HEK293 (cell line): Measurements from ENCODE around the gene FBXL15.

ENCODE experiments used
- HOXA7 ChIP-seq: sonication (generic); formaldehyde crosslinking; IDR thresholded peaks from 2 replicates; pipeline ENCODE4 v1.8.1; 2022; ENCODE audit warnings: missing genetic modification reagents, borderline replicate concordance
- KLF16 ChIP-seq: fragments of 450-650 bp; formaldehyde crosslinking; IDR thresholded peaks from 2 replicates; pipeline ENCODE4 v1.5.1; 2017; ENCODE audit warnings: missing biosample characterization, missing genetic modification characterization
- RBAK ChIP-seq: fragments of 450-650 bp; formaldehyde crosslinking; IDR thresholded peaks from 2 replicates; pipeline ENCODE4 v1.5.1; 2016; ENCODE audit warnings: missing biosample characterization, missing genetic modification characterization
- SP2 ChIP-seq: fragments of 450-650 bp; formaldehyde crosslinking; IDR thresholded peaks from 2 replicates; pipeline ENCODE4 v1.5.1; 2016; ENCODE audit warnings: missing biosample characterization, missing genetic modification characterization
- ZBTB1 ChIP-seq: fragments of 450-650 bp; formaldehyde crosslinking; IDR thresholded peaks from 2 replicates; pipeline ENCODE4 v1.5.1; 2016; ENCODE audit warnings: missing biosample characterization, missing genetic modification characterization
- ZBTB17 ChIP-seq: fragments of 450-650 bp; formaldehyde crosslinking; IDR thresholded peaks from 2 replicates; pipeline ENCODE4 v1.5.1; 2016; ENCODE audit warnings: missing biosample characterization, missing genetic modification characterization
- ZFP3 ChIP-seq: fragments of 450-650 bp; formaldehyde crosslinking; IDR thresholded peaks from 2 replicates; pipeline ENCODE4 v1.5.1; 2016; ENCODE audit warnings: low read depth, missing biosample characterization, missing genetic modification characterization
- ZFP37 ChIP-seq: fragments of 450-650 bp; formaldehyde crosslinking; IDR thresholded peaks from 2 replicates; pipeline ENCODE4 v1.5.1; 2016; ENCODE audit warnings: missing biosample characterization, missing genetic modification characterization
- ZNF10 ChIP-seq: fragments of 450-650 bp; formaldehyde crosslinking; IDR thresholded peaks from 2 replicates; pipeline ENCODE4 v1.5.1; 2017; ENCODE audit warnings: missing biosample characterization, missing genetic modification characterization
- ZNF174 ChIP-seq: fragments of 450-650 bp; formaldehyde crosslinking; IDR thresholded peaks from 2 replicates; pipeline ENCODE4 v1.5.0; 2017; ENCODE audit warnings: missing biosample characterization, mild to moderate bottlenecking, missing genetic modification characterization
- ZNF23 ChIP-seq: fragments of 450-650 bp; formaldehyde crosslinking; IDR thresholded peaks from 2 replicates; pipeline ENCODE4 v1.5.1; 2016; ENCODE audit warnings: missing biosample characterization, missing genetic modification characterization, borderline replicate concordance
- ZNF292 ChIP-seq: fragments of 450-650 bp; formaldehyde crosslinking; IDR thresholded peaks from 2 replicates; pipeline ENCODE4 v1.5.1; 2016; ENCODE audit warnings: low read depth, missing biosample characterization, missing genetic modification characterization, borderline replicate concordance
- ZNF324 ChIP-seq: fragments of 450-650 bp; formaldehyde crosslinking; IDR thresholded peaks from 2 replicates; pipeline ENCODE4 v1.5.1; 2016; ENCODE audit warnings: missing biosample characterization, missing genetic modification characterization
- ZNF366 ChIP-seq: fragments of 450-650 bp; formaldehyde crosslinking; conservative IDR thresholded peaks from 2 replicates; pipeline ENCODE4 v1.5.1; 2016; ENCODE audit warnings: missing biosample characterization, missing genetic modification characterization
- ZNF391 ChIP-seq: fragments of 450-650 bp; formaldehyde crosslinking; IDR thresholded peaks from 2 replicates; pipeline ENCODE4 v1.5.1; 2016; ENCODE audit warnings: low read depth, missing biosample characterization, missing genetic modification characterization, borderline replicate concordance
- ZNF555 ChIP-seq: fragments of 450-650 bp; formaldehyde crosslinking; conservative IDR thresholded peaks from 2 replicates; pipeline ENCODE4 v1.5.1; 2017; ENCODE audit warnings: missing biosample characterization, mild to moderate bottlenecking, missing genetic modification characterization, inconsistent platforms
- ZNF558 ChIP-seq: fragments of 450-650 bp; formaldehyde crosslinking; IDR thresholded peaks from 2 replicates; pipeline ENCODE4 v1.5.1; 2016; ENCODE audit warnings: missing biosample characterization, missing genetic modification characterization
- ZNF561 ChIP-seq: fragments of 450-650 bp; IDR thresholded peaks from 2 replicates; pipeline ENCODE4 v1.5.1; 2018; ENCODE audit warnings: missing biosample characterization, missing genetic modification characterization, borderline replicate concordance
- ZNF654 ChIP-seq: fragments of 450-650 bp; formaldehyde crosslinking; IDR thresholded peaks from 2 replicates; pipeline ENCODE4 v1.5.1; 2016; ENCODE audit warnings: low read depth, missing biosample characterization, missing genetic modification characterization
- ZNF670 ChIP-seq: fragments of 450-650 bp; formaldehyde crosslinking; IDR thresholded peaks from 2 replicates; pipeline ENCODE4 v1.5.1; 2016; ENCODE audit warnings: missing biosample characterization, missing genetic modification characterization, low read depth
- ZNF701 ChIP-seq: fragments of 450-650 bp; formaldehyde crosslinking; IDR thresholded peaks from 2 replicates; pipeline ENCODE4 v1.5.1; 2016; ENCODE audit warnings: missing biosample characterization, missing genetic modification characterization
- ZNF707 ChIP-seq: fragments of 450-650 bp; formaldehyde crosslinking; IDR thresholded peaks from 2 replicates; pipeline ENCODE4 v1.5.1; 2016; ENCODE audit warnings: missing biosample characterization, missing genetic modification characterization
- ZNF747 ChIP-seq: fragments of 450-650 bp; formaldehyde crosslinking; IDR thresholded peaks from 2 replicates; pipeline ENCODE4 v1.5.1; 2016; ENCODE audit warnings: missing biosample characterization, missing genetic modification characterization
- ZNF776 ChIP-seq: fragments of 450-650 bp; formaldehyde crosslinking; IDR thresholded peaks from 2 replicates; pipeline ENCODE4 v1.5.0; 2017; ENCODE audit warnings: missing biosample characterization, missing genetic modification characterization, borderline replicate concordance
- ZNF785 ChIP-seq: fragments of 450-650 bp; formaldehyde crosslinking; IDR thresholded peaks from 2 replicates; pipeline ENCODE4 v1.5.1; 2016; ENCODE audit warnings: missing biosample characterization, missing genetic modification characterization
- TF ChIP-seq, protein P1 (sequence below): fragments of 450-650 bp; formaldehyde crosslinking; conservative IDR thresholded peaks from 2 replicates; pipeline ENCODE4 v1.5.1; 2016; ENCODE audit warnings: low read depth, missing biosample characterization, missing genetic modification characterization
- TF ChIP-seq, protein P2 (sequence below): fragments of 450-650 bp; formaldehyde crosslinking; IDR thresholded peaks from 2 replicates; pipeline ENCODE4 v1.5.1; 2016; ENCODE audit warnings: missing biosample characterization, missing genetic modification characterization, low read depth
- TF ChIP-seq, protein P3 (sequence below): fragments of 450-650 bp; formaldehyde crosslinking; IDR thresholded peaks from 2 replicates; pipeline ENCODE4; 2016; ENCODE audit warnings: missing biosample characterization, missing genetic modification characterization
- TF ChIP-seq, protein P4 (sequence below): fragments of 450-650 bp; formaldehyde crosslinking; IDR thresholded peaks from 2 replicates; pipeline ENCODE4 v1.5.1; 2016; ENCODE audit warnings: missing biosample characterization, missing genetic modification characterization
- TF ChIP-seq, protein P5 (sequence below): fragments of 450-650 bp; formaldehyde crosslinking; IDR thresholded peaks from 2 replicates; pipeline ENCODE4 v1.5.1; 2016; ENCODE audit warnings: missing biosample characterization, missing genetic modification characterization

The FBXL15 gene

DNA sequence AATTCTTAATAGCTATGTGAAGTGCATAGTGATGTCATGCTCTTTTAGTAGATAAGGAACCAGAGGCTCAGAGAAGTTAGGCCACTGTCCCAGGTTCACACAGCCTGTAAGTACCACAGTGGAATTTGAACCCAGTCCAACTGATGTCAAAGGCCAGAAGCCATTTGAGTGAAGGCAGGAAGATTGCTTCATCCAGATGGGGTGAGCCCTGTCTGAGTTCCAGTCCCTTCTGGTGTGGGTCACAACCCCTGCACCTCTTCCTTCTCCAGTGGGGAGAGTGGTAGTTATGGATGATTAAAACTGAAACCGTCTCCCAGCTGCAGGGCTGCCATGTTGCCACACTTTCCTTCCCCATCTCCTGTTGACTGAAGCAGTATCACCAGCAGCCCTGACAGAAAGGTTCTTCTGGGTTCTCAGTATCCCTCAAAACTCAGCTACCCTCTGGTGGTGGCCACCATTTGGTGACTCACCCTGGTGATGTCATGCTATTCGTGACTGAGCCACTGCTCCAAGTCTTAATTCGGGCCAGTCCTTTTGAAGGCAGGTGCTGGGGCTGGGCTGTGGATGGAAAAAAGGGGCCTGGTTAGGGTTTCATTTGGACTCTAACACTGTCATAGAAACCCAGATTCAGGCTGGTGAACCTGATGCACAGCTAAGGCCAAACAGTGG is 32.2 kb downstream of the FBXL15 start (continued):
- no peak for TF ChIP-seq ZBTB1
- TF ChIP-seq, protein P1, sequence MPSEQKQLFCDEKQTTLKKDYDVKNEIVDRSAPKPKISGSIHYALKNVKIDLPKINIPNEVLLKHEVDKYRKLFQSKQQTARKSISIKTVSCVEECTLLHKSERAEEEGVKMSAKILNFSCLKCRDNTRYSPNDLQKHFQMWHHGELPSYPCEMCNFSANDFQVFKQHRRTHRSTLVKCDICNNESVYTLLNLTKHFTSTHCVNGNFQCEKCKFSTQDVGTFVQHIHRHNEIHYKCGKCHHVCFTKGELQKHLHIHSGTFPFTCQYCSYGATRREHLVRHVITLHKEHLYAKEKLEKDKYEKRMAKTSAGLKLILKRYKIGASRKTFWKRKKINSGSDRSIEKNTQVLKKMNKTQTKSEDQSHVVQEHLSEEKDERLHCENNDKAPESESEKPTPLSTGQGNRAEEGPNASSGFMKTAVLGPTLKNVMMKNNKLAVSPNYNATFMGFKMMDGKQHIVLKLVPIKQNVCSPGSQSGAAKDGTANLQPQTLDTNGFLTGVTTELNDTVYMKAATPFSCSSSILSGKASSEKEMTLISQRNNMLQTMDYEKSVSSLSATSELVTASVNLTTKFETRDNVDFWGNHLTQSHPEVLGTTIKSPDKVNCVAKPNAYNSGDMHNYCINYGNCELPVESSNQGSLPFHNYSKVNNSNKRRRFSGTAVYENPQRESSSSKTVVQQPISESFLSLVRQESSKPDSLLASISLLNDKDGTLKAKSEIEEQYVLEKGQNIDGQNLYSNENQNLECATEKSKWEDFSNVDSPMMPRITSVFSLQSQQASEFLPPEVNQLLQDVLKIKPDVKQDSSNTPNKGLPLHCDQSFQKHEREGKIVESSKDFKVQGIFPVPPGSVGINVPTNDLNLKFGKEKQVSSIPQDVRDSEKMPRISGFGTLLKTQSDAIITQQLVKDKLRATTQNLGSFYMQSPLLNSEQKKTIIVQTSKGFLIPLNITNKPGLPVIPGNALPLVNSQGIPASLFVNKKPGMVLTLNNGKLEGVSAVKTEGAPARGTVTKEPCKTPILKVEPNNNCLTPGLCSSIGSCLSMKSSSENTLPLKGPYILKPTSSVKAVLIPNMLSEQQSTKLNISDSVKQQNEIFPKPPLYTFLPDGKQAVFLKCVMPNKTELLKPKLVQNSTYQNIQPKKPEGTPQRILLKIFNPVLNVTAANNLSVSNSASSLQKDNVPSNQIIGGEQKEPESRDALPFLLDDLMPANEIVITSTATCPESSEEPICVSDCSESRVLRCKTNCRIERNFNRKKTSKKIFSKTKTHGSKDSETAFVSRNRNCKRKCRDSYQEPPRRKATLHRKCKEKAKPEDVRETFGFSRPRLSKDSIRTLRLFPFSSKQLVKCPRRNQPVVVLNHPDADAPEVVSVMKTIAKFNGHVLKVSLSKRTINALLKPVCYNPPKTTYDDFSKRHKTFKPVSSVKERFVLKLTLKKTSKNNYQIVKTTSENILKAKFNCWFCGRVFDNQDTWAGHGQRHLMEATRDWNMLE (tag by site-specific recombination), result no peak; the same call in 1 of the 2 replicates
- TF ChIP-seq RBAK, result no peak
- no peak for TF ChIP-seq ZNF747
- peak; percentile 52; the same call in 1 of the 2 replicates for TF ChIP-seq KLF16 (tag by site-specific recombination)
- peak; percentile 86 for TF ChIP-seq ZNF558 (tag by site-specific recombination)
- TF ChIP-seq, protein P2, sequence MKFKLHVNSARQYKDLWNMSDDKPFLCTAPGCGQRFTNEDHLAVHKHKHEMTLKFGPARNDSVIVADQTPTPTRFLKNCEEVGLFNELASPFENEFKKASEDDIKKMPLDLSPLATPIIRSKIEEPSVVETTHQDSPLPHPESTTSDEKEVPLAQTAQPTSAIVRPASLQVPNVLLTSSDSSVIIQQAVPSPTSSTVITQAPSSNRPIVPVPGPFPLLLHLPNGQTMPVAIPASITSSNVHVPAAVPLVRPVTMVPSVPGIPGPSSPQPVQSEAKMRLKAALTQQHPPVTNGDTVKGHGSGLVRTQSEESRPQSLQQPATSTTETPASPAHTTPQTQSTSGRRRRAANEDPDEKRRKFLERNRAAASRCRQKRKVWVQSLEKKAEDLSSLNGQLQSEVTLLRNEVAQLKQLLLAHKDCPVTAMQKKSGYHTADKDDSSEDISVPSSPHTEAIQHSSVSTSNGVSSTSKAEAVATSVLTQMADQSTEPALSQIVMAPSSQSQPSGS (tag by site-specific recombination), result peak; percentile 97
- no peak for TF ChIP-seq ZNF654 (tag by site-specific recombination)
- TF ChIP-seq, protein P3, sequence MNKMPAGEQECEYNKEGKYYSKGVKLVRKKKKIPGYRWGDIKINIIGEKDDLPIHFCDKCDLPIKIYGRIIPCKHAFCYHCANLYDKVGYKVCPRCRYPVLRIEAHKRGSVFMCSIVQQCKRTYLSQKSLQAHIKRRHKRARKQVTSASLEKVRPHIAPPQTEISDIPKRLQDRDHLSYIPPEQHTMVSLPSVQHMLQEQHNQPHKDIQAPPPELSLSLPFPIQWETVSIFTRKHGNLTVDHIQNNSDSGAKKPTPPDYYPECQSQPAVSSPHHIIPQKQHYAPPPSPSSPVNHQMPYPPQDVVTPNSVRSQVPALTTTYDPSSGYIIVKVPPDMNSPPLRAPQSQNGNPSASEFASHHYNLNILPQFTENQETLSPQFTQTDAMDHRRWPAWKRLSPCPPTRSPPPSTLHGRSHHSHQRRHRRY (tag by site-specific recombination), result no peak
- TF ChIP-seq ZNF707 (tag by site-specific recombination), result no peak
- TF ChIP-seq ZNF670 (tag by site-specific recombination), result no peak
- TF ChIP-seq ZNF561, result no peak; the same call in 1 of the 2 replicates
- no peak for TF ChIP-seq ZNF701 (tag by site-specific recombination)
- no peak for TF ChIP-seq ZNF776 (tag by site-specific recombination)
- TF ChIP-seq, protein P4, sequence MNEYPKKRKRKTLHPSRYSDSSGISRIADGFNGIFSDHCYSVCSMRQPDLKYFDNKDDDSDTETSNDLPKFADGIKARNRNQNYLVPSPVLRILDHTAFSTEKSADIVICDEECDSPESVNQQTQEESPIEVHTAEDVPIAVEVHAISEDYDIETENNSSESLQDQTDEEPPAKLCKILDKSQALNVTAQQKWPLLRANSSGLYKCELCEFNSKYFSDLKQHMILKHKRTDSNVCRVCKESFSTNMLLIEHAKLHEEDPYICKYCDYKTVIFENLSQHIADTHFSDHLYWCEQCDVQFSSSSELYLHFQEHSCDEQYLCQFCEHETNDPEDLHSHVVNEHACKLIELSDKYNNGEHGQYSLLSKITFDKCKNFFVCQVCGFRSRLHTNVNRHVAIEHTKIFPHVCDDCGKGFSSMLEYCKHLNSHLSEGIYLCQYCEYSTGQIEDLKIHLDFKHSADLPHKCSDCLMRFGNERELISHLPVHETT (tag by site-specific recombination), result peak; percentile 85; the same call in 1 of the 2 replicates
- no peak for TF ChIP-seq HOXA7 (CRISPR knock-in tag)
- no peak for TF ChIP-seq ZFP3 (tag by site-specific recombination)
- TF ChIP-seq ZNF391 (tag by site-specific recombination), result no peak
- no peak; the same call in none of the 2 replicates for TF ChIP-seq ZNF324 (tag by site-specific recombination)
- TF ChIP-seq, protein P5, sequence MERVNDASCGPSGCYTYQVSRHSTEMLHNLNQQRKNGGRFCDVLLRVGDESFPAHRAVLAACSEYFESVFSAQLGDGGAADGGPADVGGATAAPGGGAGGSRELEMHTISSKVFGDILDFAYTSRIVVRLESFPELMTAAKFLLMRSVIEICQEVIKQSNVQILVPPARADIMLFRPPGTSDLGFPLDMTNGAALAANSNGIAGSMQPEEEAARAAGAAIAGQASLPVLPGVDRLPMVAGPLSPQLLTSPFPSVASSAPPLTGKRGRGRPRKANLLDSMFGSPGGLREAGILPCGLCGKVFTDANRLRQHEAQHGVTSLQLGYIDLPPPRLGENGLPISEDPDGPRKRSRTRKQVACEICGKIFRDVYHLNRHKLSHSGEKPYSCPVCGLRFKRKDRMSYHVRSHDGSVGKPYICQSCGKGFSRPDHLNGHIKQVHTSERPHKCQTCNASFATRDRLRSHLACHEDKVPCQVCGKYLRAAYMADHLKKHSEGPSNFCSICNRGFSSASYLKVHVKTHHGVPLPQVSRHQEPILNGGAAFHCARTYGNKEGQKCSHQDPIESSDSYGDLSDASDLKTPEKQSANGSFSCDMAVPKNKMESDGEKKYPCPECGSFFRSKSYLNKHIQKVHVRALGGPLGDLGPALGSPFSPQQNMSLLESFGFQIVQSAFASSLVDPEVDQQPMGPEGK (tag by site-specific recombination), result peak; percentile 88
- no peak for TF ChIP-seq SP2 (tag by site-specific recombination)
- no peak for TF ChIP-seq ZNF555 (tag by site-specific recombination)
- TF ChIP-seq ZNF785 (tag by site-specific recombination), result no peak
- TF ChIP-seq ZNF23 (tag by site-specific recombination), result no peak
- no peak for TF ChIP-seq ZNF292 (tag by site-specific recombination)
- TF ChIP-seq ZBTB17 (tag by site-specific recombination), result peak; percentile 73
- no peak; the same call in none of the 2 replicates for TF ChIP-seq ZNF10 (tag by site-specific recombination)
- peak; percentile 84 for TF ChIP-seq ZFP37
- TF ChIP-seq ZNF174 (tag by site-specific recombination), result no peak
- peak; percentile 72 for TF ChIP-seq ZNF366 (tag by site-specific recombination)
